Psoas muscle (tissue), 8 donors: ENCODE results near the gene SIN3B. TPM values are rescaled to one million over a fixed set of nuclear protein-coding genes. Genes with fewer than 3 reads are reported as not detected.

Source experiments
- ATAC-seq, 4 donors: fragments of 200-7000 bp; cut with Tn5 transposase; one replicate each; pipeline ENCODE4 v1.9.1; 2020; ENCODE audit warnings: moderate library complexity in 3 of 4, mild to moderate bottlenecking in 2 of 4
- DNase-seq, 2 donors: peaks; one replicate each; pipeline ENCODE4 v3.0.0-alpha.2; 2020
- H3K27ac ChIP-seq: fragments of 200-600 bp; one replicate; pipeline ENCODE4 v1.8.0; 2022
- H3K27me3 ChIP-seq, 3 donors: fragments of 200-600 bp in 1 of 3; one replicate each; pipeline versions ENCODE4 v1.6.1 to v1.8.0; 2013 to 2022; ENCODE audit warnings: low read length in 2 of 3, mild to moderate bottlenecking in 2 of 3, moderate library complexity in 1 of 3; ENCODE audit not compliant: insufficient read depth in 3 of 3
- H3K36me3 ChIP-seq, 2 donors: fragments of 200-600 bp in 1 of 2; one replicate each; pipeline versions ENCODE4 v1.6.1 to v1.8.0; 2013 to 2022; ENCODE audit warnings: low read depth in 1 of 2, mild to moderate bottlenecking in 1 of 2, moderate library complexity in 1 of 2; ENCODE audit not compliant: insufficient read depth in 1 of 2
- H3K4me1 ChIP-seq: fragments of 200-600 bp; one replicate; pipeline ENCODE4 v1.8.0; 2022
- H3K4me3 ChIP-seq: fragments of 200-600 bp; one replicate; pipeline ENCODE4 v1.8.0; 2022; ENCODE audit warnings: mild to moderate bottlenecking
- H3K9me3 ChIP-seq: fragments of 200-600 bp; one replicate; pipeline ENCODE4 v1.8.0; 2022
- CTCF ChIP-seq: fragments of 200-600 bp; IDR thresholded peaks from one replicate; pipeline ENCODE4 v1.8.0; 2022; ENCODE audit warnings: antibody characterized with exemption
- WGBS, 3 donors: extraction: QIAGEN DNeasy Blood & Tissue Kit; methylation state at CpG; one replicate each; pipeline versions ENCODE4 v1.1.6 to v1.1.7; 2013; 5-methylcytosine and 5-hydroxymethylcytosine counted together
- intact Hi-C, 2 donors: fragments of 100-400 bp; cut with DNase I; formaldehyde crosslinking; loops; one replicate each; pipeline versions ENCODE4 v1.11.0 to v1.14.2; 2022
- polyA plus RNA-seq, 3 donors: library from polyadenylated mRNA; stranded (reverse); fragments of 200-250 nt; gene quantifications; one replicate each; pipeline ENCODE4 v1.2.3, GENCODE V29; 2013
- total RNA-seq, 4 donors: library from RNA; stranded (reverse); fragmentation: NEBNext Ultra II Directional in 2 of 4; extraction: Animal tissue kit (Norgen Biotek cat#: 25700) in 2 of 4; gene quantifications; one replicate each; pipeline versions ENCODE4 v1.2.1 to v1.2.4, GENCODE V29; 2021 to 2023
- donor health status: healthy with polysubstance abuse.
- donor health status: DM: no; HTN: no; CAD: no; lungs with moderate emphysema.
- donor health status: Bipolar disorder and iron deficiency.
- donor health status: healthy.
- donor health status: DM: yes; HTN: yes; CAD: no.
- donor health status: DM: no; HTN: no; CAD: no.
- donor health status: DM: no; HTN: no; CAD: no.
- donor health status: DM: yes; HTN: yes; CAD: no.

The SIN3B gene
- total and polyA plus RNA-seq, 7 donors = 11.8 to 23.8 (median 18.0) TPM

- TF ChIP-seq CTCF = no peak
- H3K36me3 ChIP-seq = peaks cover 6 to 80% of the 10 kb centered on the region in 2 donors
- 94% methylated on average over 13 of the region's 13 CpGs for WGBS, 3 donors
- H3K4me3 ChIP-seq = no peak overlapping the region
- intact Hi-C loops = no loop called here
- H3K27ac ChIP-seq = no peak overlapping the region
- peaks cover 7% of the 10 kb centered on the region for H3K4me1 ChIP-seq
- DNase-seq = no peak
- no peaks in the 10 kb centered on the region for H3K27me3 ChIP-seq
- no peak for ATAC-seq
- H3K9me3 ChIP-seq = no peaks in the 10 kb centered on the region
These were observed 5.5 kb downstream of the SIN3B start for GRCh38 chr19:16834747-16835146.

GRCh38 chr19:16836115-16837034 lies 7.2 kb downstream of the SIN3B start:
- no peak for TF ChIP-seq CTCF
- H3K27me3 ChIP-seq = no peaks in the 10 kb centered on the region
- H3K9me3 ChIP-seq = no peaks in the 10 kb centered on the region
- peak in 1 of 4 donors; percentile 19 for ATAC-seq
- WGBS, 3 donors = 67 to 73% (median 72%) methylated on average over 23 of the region's 23 CpGs
- no peak overlapping the region for H3K4me3 ChIP-seq
- DNase-seq = no peak
- H3K27ac ChIP-seq = no peak overlapping the region
- intact Hi-C loops = no loop called here
- no peaks in the 10 kb centered on the region for H3K4me1 ChIP-seq
- H3K36me3 ChIP-seq = peaks cover 6 to 86% of the 10 kb centered on the region in 2 donors

- Histone ChIP-seq H3K27ac (no peak overlapping the region), H3K4me1 (no peaks in the 10 kb centered on the region), H3K9me3 (no peaks in the 10 kb centered on the region), H3K36me3 (peaks cover 6 to 86% of the 10 kb centered on the region in 2 donors), H3K4me3 (no peak overlapping the region), H3K27me3 (no peaks in the 10 kb centered on the region)
- DNase-seq (no peak), ATAC-seq (no peak)
- 73 to 84% (median 83%) methylated on average over 4 of the region's 4 CpGs for WGBS, 3 donors
- intact Hi-C loops = no loop called here
- TF ChIP-seq CTCF = no peak
These were observed 7.8 kb downstream of the SIN3B start for GRCh38 chr19:16837035-16837362.

GRCh38 chr19:16841391-16841926 lies 12.3 kb downstream of the SIN3B start:
- 84 to 88% (median 85%) methylated on average over 15 of the region's 15 CpGs for WGBS, 3 donors
- DNase-seq (no peak), ATAC-seq (no peak)
- peaks cover 3 to 86% of the 10 kb centered on the region in 2 donors for H3K36me3 ChIP-seq
- no peaks in the 10 kb centered on the region for H3K27me3 ChIP-seq
- H3K27ac ChIP-seq = no peak overlapping the region
- H3K4me3 ChIP-seq = no peak overlapping the region
- H3K4me1 ChIP-seq = no peaks in the 10 kb centered on the region
- no peak for TF ChIP-seq CTCF
- intact Hi-C loops = no loop called here
- H3K9me3 ChIP-seq = no peaks in the 10 kb centered on the region
